HG02938 (cell line): Measurements from ENCODE around the gene ROBO3.

ENCODE experiments used
- ATAC-seq: cut with Tn5 transposase; IDR thresholded peaks from one replicate; pipeline ENCODE4 v1.9.1; 2021; ENCODE audit warnings: mild to moderate bottlenecking, moderate library complexity; ENCODE audit not compliant: unreplicated experiment

Gene ROBO3, protein sequence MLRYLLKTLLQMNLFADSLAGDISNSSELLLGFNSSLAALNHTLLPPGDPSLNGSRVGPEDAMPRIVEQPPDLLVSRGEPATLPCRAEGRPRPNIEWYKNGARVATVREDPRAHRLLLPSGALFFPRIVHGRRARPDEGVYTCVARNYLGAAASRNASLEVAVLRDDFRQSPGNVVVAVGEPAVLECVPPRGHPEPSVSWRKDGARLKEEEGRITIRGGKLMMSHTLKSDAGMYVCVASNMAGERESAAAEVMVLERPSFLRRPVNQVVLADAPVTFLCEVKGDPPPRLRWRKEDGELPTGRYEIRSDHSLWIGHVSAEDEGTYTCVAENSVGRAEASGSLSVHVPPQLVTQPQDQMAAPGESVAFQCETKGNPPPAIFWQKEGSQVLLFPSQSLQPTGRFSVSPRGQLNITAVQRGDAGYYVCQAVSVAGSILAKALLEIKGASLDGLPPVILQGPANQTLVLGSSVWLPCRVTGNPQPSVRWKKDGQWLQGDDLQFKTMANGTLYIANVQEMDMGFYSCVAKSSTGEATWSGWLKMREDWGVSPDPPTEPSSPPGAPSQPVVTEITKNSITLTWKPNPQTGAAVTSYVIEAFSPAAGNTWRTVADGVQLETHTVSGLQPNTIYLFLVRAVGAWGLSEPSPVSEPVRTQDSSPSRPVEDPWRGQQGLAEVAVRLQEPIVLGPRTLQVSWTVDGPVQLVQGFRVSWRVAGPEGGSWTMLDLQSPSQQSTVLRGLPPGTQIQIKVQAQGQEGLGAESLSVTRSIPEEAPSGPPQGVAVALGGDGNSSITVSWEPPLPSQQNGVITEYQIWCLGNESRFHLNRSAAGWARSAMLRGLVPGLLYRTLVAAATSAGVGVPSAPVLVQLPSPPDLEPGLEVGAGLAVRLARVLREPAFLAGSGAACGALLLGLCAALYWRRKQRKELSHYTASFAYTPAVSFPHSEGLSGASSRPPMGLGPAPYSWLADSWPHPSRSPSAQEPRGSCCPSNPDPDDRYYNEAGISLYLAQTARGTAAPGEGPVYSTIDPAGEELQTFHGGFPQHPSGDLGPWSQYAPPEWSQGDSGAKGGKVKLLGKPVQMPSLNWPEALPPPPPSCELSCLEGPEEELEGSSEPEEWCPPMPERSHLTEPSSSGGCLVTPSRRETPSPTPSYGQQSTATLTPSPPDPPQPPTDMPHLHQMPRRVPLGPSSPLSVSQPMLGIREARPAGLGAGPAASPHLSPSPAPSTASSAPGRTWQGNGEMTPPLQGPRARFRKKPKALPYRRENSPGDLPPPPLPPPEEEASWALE (N-terminal part only)

DNA sequence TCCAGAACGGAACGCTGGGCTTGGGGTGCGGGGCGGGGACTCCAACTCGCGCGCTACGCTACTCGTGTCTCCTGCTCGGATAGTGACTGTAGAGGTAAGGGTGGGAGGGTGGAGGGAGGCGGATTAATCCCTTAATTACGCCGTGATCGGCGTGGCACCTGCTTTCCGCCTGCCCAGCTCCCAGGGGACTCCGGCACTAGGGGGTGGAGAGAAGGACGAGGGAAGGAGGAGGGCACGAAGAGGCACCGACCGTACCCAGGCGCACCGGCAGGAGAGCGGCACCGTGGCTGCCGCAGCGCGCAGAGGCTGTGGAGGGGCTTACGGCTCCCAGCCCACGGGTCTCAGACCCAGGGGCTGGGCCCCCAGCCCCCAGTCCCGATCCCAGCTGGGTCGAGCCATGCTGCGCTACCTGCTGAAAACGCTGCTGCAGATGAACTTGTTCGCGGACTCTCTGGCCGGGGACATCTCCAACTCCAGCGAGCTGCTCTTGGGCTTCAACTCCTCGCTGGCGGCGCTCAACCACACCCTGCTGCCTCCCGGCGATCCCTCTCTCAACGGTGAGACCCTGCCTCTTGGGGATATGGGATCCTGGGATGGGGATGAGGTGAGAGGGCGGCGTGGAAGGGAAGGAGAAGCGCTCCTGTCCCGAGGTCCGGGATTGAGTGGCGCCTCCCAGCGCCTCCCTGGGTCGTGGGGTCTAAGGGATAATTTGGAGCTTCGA is at the start of gene ROBO3:
ROBO3 (plus strand) TSS at position 252 of the 721 bp plus-strand sequence; CDS start at position 398, 146 bp downstream.
- no peak for ATAC-seq

DNA sequence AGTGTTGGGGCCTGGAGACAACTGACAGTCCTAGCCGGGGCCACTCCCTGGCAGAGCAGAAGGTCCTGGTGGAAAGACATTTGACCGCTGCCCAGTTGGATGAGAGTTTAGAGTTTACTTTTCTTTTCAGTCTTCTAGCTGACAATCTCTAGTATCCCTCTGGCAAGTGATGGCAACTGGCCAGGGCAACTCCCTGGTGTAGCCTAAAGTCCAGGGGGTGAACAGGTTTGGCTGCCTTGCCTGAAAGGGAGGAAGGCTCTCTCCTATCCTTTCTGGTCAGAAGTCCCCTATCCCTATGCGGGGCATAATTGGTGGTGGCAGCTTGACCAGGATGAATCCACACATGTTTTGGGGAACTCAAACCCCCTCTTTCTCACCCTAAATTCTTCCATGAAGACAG is 48.2 kb upstream of the ROBO3 start:
- ATAC-seq = no peak

DNA sequence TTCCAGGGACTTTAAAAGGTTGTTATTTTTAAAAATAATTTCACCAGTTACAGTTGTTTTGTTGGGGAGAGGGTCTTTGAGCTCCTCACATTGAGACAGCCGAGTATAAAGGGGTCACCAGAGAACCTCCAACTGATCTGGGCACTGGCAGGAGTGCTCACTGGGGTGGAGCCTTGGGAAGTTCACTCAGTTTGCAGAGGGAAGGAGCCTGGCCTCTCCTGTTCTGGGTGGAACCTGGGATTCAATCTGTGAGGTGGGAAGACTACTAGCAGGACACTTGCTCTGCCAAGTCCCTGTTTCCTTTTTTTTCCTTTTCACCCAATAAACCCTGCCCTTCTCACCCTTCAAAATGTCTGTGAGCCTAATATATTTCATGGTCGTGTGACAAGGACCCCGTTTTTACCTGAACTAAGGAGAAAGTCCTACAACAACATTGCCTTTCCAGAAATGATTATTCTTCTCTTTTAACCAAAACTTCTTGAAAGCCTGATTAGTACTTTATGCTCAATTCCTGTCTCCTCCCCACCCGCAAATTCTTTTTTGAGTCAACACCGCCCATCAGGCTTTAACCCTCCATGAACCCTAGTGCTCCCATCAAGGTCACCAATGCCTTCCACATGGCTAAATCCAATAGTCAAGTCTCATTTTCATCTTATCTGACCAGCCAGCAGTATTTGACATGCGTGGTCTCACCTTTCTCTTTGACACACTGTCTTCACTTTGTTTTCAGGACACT is 43.1 kb upstream of the ROBO3 start:
- ATAC-seq = no peak

DNA sequence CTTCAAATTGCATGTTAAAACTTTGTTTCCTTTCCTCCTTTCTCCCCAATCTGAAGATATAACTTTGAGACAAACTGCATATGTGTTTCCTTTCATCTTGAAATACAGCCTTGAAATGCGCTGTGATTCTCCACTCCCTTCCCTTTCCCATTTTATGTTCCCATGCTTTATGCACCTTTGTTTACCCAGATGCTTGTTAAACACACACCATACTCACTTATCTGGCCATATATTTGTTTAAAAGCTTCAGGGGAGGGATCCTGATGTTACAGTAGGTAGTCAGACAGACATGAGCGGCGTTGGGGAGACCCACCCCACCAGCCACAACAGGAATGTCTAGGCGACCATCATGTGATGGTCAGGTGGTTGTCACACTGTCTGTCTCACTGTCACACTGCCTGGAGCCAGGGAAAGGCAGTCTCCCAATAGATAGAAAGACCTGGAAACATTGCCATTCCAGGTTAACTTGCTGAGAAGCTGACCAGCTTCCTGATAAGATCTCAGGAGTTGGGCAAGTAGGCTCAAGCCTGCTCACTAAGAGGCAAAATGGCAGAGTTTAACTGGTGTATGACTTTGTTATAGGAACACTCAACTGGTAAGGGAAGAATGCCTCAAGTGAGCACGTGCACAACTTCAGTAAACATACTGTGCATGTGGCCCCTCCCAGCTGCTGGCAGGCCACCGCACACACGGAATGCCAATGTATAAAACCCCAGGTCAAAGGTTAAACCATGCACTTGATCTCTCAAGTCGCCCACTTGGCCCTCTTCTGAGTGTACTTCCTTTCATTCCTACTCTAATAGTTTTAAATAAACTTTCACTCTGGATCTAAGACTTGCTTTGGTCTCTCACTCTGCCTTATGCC is 41.5 kb upstream of the ROBO3 start:
- no peak for ATAC-seq

DNA sequence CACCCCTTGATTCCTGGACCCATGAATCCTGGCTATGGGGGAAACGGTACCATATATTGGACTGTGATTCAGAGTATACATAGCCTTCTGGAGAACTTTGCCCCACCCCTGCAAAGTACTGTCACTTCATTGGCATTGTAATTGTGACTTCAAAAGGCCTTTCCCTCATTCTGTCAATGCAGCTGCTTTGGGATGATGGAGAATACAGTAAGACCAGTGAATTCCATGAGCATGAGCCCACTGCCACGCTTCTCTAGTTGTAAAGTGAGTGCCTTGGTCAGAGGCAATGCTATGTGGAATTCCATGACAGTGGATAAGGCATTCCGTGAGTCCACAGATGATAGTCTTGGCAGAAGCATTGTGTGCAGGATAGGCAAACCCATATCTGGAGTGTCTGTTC is 39.4 kb upstream of the ROBO3 start:
- ATAC-seq = no peak

DNA sequence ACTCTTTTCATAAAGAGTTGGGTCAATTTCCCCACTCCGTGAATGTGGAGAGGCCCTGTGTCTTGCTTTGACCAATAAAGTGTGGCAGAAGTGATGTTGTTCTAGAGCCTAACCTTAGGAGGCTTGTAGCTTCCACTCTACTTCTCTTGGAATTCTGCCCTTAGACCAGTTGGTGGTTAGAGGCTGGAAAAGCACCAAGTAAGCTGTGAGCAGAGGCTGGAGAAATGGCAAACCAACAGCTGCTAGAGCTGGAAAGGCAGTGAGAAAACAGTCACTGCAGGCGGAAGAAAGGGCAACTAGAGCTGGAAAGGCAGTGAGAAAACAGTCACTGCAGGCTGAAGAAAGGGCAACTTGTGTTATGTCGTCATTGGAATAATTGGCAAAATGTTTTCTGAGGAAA is 35.2 kb upstream of the ROBO3 start:
- ATAC-seq = no peak

DNA sequence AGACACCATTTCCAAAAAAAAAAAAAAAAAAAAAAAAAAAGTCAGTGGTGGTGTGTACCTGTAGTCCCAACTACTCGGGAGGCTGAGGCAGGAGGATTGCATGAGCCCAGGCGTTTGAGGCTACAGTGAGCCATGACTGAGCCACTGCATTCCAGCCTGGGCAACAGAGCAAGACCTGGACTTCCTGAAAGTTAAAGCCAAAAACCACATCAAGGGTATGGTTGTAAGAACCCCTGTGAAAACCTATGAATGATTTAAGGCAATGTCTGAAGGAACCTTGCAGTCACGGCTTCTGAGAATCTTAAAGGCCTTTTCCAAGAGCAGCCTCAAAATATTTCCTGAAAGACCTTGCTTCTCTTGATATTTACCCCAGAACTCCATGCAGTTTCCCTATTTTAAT is 34.5 kb upstream of the ROBO3 start:
- ATAC-seq = no peak

DNA sequence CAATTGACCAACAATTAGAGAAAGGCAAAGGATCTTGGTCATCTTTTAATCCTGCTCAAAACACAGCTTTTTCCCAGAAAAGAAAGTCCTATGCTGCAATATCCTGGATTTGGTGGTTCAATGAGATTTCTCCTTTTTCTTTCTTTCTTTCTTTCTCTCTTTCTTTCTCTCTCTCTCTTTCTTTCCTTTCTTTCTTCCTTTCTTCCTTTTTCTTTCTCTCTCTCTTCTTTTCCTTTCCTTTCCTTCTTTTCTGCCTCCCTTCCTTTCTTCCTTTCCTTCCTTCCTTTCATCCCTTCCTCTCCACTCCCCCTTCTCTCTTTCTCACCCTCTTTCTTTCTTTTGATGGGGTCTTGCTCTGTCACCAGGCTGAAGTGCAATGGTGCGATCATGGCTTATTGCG is 33.3 kb upstream of the ROBO3 start:
- no peak for ATAC-seq

DNA sequence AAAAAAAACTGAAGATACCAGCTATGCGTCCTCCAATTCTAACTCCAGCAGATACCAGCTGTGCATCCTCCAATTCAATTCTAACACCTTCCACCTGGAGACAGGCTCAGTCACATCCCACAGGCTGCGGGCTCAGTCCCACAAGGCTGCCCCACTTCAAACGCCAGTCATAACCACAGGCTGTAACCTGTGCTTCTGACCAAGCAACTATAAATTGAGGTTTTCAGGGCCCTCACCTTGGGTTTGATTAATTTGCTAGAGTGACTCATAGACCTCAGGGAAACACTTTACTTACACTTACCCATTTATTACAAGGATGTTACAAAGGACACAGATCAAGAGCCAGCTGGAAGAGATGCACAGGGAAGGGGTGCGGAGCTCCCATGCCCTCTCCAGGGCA is 32.7 kb upstream of the ROBO3 start:
- no peak for ATAC-seq

DNA sequence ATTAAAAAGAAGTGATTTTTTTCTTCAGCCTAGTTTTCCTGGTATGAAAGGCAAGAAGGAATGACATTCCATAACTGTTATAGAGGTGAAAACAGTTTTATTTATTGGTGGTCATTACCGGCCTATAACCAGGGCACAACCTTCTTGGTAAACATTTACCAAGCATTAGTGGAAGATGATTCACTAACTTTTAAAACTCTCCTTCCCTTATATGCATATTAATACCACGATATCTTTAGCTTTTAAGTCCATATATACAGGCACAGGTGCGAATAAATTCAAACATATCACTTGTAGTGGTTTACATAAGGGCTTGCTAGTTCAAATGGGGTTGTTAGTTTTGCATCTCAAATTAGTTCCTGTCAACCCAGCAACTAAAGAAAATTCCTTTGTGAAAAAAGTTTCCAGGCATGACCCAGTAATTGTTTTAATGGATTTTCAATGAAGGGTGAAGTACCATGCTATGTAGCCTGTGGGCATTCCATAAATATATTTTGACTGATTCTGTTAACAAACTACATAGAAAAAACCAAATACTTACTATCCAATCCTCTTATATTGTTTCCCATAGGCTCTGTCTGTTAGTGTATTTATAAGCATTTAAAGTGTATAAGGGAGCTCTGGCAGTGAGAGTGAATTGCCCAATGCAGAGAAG is 30.6 kb upstream of the ROBO3 start:
- ATAC-seq = no peak

DNA sequence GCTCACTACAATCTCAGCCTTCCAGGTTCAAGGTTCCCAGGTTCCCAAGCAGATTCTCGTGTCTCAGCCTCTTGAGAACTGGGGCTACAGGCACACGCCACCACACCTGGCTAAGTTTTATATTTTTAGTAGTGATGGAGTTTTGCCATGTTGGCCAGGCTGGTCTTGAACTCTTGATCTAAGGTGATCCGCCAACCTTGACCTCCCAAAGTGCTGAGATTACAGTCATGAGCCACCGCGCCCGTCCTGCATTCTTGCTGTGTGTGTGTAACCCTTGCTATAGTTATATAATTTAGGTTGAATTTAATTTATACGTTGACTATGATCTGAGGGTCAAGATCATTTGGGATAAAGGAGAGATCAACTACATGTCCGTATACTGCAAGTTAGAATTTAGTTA is 29.3 kb upstream of the ROBO3 start:
- ATAC-seq = no peak

DNA sequence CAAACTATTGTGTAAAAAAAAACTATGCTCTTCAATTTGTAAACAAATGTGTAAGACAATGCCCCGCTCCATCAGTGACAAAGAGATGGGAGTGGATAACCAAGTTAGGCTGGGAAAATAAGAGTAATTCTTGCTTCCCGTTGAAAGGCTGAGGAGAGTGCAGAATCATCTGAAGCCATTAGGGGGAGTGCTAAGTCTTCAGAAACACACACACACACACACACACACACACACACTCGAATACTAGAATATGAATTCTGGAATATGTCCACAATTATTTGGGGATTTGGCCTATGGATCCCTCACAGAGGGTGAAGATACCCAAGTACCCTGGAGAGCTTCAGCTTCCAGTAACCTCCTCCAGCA is 27.8 kb upstream of the ROBO3 start:
- no peak for ATAC-seq

DNA sequence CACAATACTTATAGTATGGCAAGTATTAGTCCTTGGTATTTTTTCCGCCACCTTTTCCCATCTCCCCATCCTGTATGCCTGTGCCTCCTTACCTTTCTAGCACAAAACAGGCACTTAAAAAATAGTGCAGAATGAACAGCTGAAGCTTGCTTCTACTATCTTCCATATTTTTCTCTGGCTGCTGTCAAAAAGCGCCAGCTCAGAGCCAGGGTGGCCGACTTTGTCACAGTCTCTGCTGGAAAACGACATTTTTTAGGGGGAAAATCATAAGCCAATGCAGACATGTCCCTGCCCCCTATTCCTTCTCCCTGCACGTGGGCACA is 26.5 kb upstream of the ROBO3 start:
- ATAC-seq = no peak

DNA sequence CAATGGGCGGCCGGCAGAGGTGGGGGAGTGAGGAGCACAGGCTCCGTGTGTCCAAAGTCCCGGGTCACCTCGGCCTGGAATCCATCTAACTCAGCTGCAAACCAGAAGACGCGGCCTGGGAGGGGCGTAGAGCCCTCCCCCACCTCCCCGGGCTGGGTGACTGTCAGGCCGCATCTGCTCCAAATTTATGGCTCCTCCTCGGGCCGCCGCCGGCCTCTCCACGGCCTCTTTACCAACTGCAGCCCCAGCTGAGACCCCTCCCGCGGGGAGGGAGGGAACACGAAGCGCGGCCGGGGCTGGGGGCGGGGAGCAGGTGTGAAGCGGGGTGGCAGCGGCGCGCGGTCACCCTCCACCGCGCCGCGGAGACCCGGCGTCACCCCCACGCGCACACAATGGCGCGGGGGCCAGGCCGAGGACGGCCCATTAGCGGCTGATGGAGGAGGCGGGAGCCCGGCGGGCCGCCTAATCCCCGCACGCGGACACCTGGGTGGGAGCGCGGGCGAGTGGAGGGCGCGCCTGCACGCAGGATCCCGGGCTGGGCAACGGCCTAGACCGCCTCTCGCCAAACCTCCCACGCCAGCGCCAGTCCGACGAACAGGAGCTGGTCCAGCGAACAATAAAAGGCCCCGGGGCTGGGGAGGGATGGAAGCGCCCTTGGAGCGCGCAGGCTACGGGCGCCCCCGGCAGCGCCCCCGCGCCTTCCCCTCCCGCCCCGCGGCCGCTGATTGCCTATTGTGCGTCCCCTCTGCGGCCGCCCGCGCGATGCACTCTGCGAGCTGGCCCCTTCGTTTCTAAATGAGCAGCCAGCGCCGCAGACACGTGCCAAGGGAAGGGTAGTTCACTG is 25.9 kb upstream of the ROBO3 start:
- ATAC-seq = no peak

DNA sequence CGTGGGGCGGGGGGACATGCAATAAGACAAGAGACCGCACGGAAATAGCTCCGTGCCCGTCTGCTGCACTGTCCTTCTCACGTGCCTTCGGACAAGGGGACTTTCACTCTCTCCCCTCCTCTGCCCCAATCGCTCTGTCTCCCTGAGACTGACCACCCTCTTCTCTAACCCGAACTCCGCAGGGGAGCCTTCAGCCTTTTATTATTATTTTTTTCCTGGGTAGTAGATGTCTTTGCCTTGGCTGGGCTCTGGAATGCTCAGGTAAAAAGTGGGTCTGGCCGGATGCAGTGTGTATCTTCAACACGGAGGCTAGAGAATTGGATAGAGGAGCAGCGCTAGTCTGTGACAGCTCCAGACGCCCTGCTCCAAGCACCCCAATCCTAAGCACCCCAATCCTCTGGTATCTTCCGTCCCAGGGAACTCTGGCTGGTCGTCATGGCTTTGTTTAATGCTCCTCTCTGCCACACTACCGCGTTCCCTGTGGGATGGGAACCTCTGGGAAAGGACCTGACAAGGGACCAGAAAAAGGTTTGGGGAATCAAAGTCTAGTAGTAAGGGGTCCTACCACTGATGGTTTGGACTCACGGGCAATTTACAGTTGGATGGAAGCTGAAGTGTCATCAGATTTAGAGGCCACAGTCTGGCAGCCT is 25.1 kb upstream of the ROBO3 start:
- ATAC-seq = no peak

DNA sequence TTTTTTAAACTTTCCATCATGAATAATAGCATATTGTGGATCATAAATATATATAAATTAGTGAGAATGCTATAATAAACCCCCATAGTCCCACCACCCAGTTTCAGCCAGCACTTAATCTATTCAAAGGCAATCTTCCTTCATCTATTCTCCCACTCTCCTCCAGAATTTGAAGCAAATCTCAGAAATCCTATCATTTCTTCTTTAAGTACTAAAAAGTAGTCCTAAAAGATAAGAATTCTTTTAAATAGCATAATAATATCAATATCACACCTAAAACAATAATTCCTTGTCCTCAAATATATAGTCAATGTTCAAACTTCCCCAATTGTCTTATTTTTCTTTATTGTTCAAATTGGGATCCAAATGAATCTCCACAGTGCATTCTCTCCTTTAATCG is 24.6 kb upstream of the ROBO3 start:
- no peak for ATAC-seq

DNA sequence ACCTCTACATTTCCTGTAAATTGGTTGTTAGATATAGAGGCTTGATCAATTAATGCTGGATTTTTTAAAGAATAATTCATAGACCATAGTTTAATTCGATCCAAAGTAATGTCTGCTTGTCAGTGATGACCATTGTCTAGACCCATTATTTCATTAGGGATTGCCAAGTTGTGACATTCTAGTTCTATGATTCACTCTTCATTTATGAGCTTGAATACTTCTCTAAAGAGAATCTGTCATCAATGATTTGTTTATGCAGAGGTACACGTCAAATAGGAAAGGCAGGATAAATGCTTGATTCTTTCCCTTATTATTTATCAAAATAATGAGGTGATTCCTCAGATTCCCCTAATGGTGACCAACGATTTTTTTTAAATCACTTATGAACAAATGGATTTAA is 24.0 kb upstream of the ROBO3 start:
- no peak for ATAC-seq
